Stimulated activated CD4-positive, alpha-beta T cell treated with anti-CD3 and anti-CD28 coated beads, Interleukin-12 subunit alpha, Interleukin-12 subunit beta, amount 100 ng/mL, for 24 hours (primary cell): ENCODE data around the gene MRAP.
"Not testable (repeated sequence)": the region's sequence is repeated elsewhere in the genome, so short reads cannot be mapped to it uniquely, and the experiment has no call there.

Experiments
- DNase-seq, 2 experiments: peaks; one replicate each; pipeline ENCODE4 v3.0.0-alpha.2; 2020; ENCODE audit warnings: low read depth in 2 of 2

Gene MRAP

DNA sequence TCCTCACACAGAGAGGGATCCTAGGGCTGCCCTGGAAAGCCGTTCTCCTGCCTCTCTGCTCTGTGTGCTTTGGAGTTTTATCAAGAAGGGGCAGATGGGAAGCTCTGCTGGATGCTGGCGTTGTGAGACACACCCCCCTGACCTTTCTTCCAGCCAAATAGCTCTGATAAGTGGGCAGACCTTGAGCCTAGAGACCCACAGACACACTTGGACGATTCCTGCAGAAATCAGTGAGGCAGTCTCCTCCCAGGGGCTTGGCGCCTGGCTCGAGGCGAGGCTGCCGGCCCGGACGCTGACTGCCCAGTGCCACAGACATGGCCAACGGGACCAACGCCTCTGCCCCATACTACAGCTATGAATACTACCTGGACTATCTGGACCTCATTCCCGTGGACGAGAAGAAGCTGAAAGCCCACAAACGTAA is at the start of gene MRAP:
Gene MRAP, plus strand, starts transcription at position 198 of the 424 bp plus-strand sequence. Its CDS starts 117 bp downstream, at position 315.
- DNase-seq = no peak

DNA sequence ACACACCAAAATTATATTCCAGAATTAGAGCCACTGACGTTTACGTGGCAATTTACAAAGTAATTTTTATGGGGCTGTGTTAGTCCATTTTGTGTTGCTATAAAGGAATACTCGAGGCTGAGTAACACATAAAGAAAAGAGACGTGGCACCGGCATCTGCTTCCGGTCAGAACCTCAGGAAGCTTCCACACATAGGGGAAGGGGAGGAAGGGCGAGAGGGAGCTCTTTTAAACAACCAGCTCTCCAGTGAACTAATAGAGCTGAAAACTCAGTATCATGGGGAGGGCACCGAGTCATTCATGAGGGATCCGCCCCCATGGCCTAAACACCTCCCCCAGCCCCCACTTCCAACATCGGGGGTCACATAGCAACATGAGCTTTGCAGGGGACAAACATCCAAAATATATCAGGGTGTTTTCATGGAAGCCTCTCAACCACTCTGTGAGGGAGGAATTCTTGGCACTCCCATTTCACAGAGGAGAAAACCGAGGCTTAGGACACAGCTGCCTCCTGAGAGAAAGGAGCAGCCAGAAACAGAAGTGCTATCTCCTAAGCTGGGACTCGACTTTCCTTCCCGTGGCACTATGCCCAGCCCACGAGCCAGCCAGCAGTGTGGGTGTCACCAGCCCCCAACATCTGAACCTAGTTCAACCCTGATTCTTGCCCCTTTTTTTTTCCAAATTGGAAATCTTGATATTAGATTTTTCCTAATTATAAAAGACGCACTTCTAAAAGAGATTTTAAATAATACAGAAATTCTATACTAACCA is 49.0 kb upstream of the MRAP start:
- DNase-seq = no peak

GRCh38 chr21:32252136-32252535 is 46.5 kb upstream of the MRAP start:
- DNase-seq = no peak

DNA sequence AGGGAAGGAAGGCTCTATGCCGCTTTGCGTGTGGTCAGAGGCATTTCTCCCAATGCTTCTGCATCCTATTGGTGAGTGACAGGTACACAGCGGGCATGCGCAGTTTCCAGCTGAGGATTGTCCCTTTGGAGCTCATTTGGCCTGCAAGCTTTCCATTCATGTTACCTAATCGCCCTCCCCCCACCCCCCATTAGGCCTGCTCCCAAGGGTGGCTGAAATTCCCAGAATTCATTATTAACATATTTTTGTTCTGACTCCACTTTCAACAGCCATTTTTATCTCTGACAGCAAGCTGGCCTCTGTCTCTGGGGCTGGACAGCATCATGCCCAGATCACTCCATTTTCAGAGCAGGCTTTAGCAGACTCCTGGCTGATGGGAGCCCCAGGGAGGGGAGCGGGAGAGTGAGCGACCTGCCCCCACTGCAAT is 45.4 kb upstream of the MRAP start:
- no peak for DNase-seq

- DNase-seq = no peak
Observed at GRCh38 chr21:32256251-32256650, 42.4 kb upstream of the MRAP start.

DNA sequence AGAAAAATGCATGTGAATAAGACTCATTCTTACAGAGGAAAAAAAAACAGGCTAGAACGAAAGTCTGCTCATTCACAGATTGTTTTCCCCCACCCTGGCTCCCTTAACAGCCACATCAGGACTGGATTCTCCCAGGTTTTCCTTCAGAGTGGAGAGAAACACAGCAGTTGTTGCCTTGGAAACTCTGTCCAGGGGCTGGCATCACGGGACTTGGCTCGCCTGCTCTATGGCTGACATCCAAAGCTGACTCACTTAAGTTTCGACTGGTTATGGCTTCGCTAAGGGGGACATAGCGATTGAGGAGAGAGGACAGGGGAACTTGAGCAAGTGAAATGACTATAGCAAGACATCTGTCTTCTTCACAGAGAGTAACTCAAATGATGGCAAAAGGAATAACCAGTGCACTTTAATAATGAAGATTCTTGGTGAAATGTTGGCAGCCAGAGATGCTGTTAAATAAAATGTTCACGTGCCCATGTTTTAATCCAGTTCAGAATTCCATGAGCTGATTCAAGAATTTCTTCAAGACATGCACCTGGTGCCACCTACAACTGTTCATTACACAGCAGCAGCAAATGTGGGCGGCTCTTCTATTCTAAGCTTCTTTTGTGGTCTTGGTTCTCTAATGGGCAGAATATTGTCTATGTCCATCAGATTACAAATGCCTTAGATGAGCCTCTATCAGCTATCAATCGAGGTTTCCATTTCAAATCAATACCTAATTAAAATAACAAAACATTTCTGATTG is 41.6 kb upstream of the MRAP start:
- no peak for DNase-seq

DNA sequence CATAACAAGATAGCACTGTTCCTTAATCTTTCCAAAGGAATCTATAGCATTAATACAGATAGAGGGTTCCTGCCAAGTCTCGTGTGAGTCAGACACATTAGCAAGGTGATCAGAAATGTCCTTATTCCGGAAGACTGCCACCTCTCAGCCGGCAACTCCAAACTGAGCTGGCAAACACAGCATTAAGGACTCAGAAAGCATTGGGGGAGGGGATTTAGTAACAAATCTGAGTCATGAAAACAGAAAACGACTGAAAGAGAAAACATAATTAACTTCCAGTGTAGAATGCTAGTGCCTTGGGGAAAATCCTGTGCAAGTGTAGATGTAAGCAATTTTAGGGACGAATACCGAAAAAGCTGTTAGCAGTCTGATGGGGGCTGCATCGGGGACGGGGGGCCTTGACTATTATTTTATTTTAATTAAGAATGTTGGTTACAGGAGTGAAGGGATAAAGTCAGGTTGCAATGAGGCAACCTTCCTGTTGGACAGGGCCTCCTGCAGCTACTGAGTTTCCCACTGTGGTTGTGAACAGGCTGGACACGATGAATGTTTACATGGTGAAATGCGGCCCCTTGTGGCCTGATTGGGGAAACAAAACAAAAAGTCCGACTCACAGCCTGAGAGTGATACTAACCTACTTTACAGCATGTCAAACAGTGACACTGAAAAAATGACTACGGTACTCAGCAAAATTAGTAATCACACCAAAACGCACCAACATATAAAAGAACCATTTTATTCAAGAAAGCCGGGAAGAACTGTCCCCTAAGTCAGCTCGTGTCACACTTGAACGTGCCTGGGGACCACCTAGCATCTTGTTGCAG is 40.5 kb upstream of the MRAP start:
- peak in 1 of 2 experiments; percentile 33 for DNase-seq

GRCh38 chr21:32258786-32259048 is 39.9 kb upstream of the MRAP start:
- DNase-seq = not testable (repeated sequence)

DNA sequence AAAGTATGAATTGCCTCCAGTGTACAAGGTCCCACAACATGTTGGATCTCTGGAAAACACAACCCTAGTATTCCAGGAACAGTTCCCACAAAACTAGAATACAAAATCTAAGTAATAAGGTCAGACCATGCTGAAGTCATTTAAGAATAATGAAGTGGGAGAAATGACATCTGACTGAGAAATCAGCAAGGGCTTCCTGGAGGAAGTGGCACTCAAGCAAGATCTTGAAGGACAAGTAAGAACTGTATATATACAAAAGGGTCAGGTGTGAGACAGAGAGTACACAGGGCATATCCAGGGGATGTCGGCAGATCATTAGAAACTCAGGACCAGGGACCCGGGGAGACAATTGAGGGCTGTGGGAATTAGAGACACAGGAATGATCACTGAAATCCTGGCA is 38.5 kb upstream of the MRAP start:
- DNase-seq = no peak

DNA sequence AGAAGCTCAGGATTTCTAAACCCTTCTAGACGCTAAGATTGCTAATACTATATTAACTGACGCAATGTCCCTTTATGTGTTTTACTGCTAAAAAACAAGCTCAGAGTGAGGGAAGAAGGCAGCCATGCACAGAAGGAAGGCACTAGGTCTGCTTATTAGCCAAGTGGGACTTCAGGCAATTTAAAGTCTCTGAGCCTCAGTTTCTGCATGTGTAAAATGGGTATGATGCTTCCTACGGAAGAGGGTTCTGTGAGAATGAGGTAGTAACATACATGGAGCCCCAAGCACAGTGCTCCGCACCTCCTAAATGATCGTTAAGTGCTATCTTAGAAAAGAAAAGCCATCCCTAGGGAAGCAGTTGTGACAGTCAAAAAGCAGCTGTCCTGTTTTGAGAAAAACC is 36.7 kb upstream of the MRAP start:
- no peak for DNase-seq

GRCh38 chr21:32265321-32265720 is 33.3 kb upstream of the MRAP start:
- DNase-seq = not testable (repeated sequence)

GRCh38 chr21:32270748-32271147 is 27.9 kb upstream of the MRAP start:
- DNase-seq = no peak

GRCh38 chr21:32276671-32277070 is 22.0 kb upstream of the MRAP start:
- no peak for DNase-seq

- DNase-seq = no peak
Observed at GRCh38 chr21:32278103-32278502, 20.6 kb upstream of the MRAP start.

- peak; percentile 97 to 98 for DNase-seq
Observed at GRCh38 chr21:32278518-32279376, 19.9 kb upstream of the MRAP start, which contains the start of gene MIS18A. Gene MIS18A (minus strand): TSS chr21:32279049. CDS start chr21:32279014, 35 bp downstream.

- no peak for DNase-seq
Observed at GRCh38 chr21:32279377-32279680, 19.3 kb upstream of the MRAP start.

- DNase-seq = no peak
Observed at GRCh38 chr21:32281531-32281930, 17.1 kb upstream of the MRAP start.

- DNase-seq = no peak
Observed at GRCh38 chr21:32282992-32283391, 15.7 kb upstream of the MRAP start.

- no peak for DNase-seq
Observed at GRCh38 chr21:32285476-32285875, 13.2 kb upstream of the MRAP start.

DNA sequence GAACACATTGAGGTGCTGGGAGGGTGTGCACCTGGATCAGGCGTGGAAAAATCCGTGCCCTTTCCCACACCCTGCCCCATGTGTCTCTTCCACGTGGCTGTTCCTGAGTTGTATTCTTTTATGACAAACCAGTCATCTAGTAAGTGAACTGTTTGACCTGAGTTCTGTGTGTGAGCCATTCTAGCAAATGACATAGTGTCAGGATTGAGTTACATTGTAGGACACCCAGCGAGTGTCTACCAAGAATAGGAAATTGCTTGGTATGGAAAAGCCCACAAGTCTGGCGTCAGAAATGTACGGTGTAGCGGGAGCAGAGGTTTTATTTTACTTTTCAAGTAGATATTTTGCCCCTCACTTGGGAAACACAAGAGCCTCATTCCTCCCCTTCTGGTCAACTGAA is 1.2 kb upstream of the MRAP start:
- DNase-seq = no peak

- DNase-seq = no peak
Observed at GRCh38 chr21:32298148-32298559, 501 bp upstream of the MRAP start.

GRCh38 chr21:32299695-32300094 is 1.0 kb downstream of the MRAP start:
- no peak for DNase-seq
